Lung microvascular endothelial cell (primary cell): ENCODE data around the gene DUSP22. TPM values are rescaled to one million over a fixed set of nuclear protein-coding genes. Genes with fewer than 3 reads are reported as not detected.

Source experiments
- DNase-seq, 2 donors: peaks; one replicate each; pipeline versions ENCODE4 v3.0.0 to v3.0.0-alpha.2; 2010; ENCODE audit warnings: low read depth in 2 of 2
- total RNA-seq: library from RNA; depleted of rRNA; stranded (reverse); fragments of >200 nt; gene quantifications from 2 replicates; pipeline ENCODE4 v1.2.1, GENCODE V29; 2014

The DUSP22 gene
- total RNA-seq, 1 donor from 2014 or later, result 28.2 TPM

DNA sequence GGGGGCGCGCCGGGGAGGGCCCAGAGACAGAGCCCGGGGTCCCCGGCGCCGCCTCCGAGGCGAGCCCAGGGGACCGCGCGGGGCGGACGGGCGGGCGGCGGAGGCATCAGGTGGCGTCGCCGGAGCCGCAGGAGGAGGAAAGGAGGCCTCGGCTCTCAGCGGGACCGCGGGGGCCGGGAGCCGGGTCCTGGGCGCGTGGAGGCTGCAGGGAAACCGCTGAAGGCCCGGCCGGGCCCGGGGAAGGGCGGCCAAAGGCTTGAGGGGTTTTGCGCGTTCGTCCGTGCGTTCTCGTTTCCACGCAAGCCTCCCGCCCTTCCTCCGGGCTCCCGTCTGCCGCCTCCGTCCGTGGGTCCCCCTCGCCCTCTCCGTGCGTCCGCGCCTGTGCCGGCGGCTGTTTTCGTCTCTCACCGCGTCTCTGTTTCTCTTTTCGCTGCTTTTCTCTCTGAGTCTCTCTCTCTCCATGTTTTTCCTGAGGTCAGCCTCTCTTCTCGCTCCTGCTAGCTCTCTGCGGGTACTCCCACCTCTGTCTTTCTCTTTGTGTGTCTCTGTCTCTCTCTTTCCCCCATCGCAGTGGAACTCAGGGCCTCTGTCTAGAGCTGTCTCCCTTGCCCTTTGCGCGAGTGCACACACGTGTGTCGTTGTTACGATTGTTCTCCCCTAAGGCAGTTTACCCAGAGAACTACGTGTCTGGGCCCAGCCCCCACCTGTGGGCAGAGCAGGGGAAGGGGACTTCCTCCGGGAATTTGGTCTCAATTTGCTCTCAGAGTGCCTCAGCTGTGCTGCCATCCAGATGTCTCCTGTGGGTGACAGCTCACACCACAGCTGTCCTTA is 101.3 kb downstream of the DUSP22 start:
- DNase-seq, result no peak

DNA sequence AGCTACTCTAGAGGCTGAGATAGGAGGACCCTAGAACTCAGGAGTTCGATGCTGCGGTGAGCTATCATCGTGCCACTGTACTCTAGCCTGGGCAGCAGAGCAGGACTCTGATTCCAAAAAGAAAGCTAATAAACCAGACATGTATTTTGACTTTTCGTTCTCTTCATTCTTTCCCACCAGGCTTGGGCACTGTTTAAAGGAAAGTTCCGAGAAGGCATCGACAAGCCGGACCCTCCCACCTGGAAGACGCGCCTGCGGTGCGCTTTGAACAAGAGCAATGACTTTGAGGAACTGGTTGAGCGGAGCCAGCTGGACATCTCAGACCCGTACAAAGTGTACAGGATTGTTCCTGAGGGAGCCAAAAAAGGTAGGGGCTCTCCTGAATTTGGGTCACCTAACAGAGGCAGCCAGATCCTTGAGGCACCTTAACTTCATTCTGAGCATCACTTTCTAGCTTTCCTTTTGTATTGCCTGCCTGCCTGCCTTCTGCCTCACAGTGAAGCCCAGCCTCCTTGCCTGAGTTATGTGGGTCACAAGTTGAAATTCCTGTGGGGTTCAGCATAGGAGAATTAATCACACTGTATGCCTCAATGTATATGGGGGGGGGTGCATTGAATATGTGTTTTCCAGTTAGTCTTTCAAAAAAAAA is 102.5 kb downstream of the DUSP22 start:
- DNase-seq, result no peak

DNA sequence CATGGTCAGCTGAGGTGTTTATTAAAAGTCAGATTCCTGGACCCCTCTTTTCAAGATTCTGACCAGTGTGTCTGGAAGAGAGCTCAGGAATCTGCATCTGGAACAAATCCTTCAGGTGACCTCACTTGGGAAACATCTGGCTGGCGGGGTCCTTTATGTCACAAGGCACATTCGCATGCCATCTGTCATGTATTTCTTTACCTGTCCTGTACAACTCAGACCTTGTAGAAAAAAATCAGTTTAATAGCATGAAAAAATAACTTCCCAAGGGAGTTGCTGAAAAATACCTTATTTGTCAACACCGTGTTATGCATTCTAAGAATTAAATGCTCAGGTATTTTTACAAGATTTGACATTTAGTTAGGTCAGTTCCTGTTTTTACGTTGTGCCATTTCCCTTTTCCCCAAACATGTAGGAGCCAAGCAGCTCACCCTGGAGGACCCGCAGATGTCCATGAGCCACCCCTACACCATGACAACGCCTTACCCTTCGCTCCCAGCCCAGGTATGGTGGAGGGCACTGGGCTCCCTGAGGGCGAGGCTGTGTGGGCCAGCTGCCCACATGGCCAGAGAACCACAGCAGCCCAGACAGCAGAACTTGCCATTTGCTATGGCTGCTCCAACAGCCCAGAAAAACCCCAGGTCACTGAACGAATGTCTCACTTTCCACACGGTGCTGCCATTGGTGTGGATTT is 103.3 kb downstream of the DUSP22 start:
- no peak for DNase-seq

DNA sequence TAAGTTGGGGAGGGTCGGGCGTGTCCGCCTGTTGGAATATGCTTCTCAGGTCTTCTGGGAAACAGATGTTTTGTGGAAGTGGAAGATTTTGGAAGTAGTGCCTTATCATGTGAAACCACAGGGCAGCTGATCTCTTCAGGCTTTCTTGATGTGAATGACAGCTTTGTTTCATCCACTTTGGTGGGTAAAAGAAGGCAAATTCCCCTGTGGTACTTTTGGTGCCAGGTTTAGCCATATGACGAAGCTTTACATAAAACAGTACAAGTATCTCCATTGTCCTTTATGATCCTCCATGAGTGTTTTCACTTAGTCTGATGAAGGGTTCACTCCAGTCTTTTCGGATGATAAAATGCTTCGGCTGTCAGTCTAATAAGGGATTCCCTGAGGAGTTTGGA is 103.8 kb downstream of the DUSP22 start:
- no peak for DNase-seq

DNA sequence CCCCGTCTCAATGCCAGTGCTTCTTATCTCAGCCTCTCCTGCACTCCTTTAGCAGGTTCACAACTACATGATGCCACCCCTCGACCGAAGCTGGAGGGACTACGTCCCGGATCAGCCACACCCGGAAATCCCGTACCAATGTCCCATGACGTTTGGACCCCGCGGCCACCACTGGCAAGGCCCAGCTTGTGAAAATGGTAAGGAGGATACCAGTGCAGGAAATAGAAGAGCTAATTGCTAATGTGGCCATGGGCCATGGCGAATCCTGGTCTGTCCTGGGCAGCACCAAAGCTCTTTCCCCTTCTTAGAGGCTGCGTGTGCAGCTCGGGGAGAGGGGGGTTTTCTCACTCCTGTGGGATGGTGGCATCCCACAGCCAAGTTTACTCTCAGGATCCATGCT is 104.8 kb downstream of the DUSP22 start:
- no peak for DNase-seq

DNA sequence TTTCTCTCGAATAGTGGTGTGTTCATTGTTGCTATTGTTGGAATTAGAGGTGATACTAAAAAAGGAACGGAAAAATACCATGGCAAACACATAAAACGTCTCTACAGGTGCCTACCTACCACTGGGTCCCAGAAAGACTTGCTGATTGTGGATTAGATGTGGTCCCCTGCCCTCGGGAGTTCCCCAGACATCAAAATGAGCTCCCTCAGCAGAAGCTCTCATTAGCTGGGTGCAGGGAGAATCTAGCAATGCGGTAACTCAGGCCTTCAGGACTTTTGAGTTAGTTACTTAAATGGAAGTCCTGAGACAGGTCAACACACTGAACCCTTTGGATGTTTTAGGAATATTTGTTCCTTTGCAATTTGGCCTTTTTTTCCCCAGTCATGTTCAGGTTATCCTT is 105.3 kb downstream of the DUSP22 start:
- DNase-seq, result no peak

DNA sequence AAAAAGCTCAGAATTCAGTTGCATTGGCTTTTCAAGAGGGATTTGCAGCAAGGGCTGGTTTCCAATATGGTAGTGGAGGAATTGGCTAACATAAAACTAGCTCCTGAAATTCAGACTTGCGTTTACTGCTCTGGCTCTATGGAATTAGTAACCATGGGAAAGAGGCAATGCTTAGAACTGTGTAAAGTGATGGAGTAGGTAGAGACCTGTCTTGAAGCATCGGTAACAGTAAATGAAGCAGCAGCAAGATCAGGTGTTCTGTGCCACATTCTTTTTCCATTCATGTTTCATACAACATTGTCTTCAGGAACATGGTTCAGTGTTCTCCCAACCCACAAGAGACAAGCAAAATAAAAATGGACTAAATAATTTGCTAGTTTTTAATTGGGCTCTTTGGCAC is 105.8 kb downstream of the DUSP22 start:
- DNase-seq, result no peak

DNA sequence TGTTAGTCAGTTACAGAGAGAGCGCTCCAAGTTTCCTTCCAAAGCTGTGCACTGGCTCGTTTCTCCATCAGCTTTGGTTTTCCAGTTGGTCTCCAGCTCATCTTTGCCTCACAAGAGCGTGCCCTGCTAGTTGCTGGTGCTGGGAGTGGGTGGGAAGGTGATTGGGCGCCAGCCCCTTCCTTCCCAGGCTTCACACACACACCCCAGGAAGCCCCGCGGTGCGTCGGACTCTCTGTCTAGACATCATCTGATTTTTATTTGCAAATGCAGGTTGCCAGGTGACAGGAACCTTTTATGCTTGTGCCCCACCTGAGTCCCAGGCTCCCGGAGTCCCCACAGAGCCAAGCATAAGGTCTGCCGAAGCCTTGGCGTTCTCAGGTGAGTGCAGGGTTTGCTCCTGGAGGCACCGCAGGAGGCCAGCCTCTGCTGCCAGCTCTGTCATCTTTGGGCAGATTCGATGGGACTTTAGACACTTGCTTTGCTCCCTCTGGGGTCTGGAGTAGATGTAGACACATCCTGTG is 106.3 kb downstream of the DUSP22 start:
- no peak for DNase-seq

DNA sequence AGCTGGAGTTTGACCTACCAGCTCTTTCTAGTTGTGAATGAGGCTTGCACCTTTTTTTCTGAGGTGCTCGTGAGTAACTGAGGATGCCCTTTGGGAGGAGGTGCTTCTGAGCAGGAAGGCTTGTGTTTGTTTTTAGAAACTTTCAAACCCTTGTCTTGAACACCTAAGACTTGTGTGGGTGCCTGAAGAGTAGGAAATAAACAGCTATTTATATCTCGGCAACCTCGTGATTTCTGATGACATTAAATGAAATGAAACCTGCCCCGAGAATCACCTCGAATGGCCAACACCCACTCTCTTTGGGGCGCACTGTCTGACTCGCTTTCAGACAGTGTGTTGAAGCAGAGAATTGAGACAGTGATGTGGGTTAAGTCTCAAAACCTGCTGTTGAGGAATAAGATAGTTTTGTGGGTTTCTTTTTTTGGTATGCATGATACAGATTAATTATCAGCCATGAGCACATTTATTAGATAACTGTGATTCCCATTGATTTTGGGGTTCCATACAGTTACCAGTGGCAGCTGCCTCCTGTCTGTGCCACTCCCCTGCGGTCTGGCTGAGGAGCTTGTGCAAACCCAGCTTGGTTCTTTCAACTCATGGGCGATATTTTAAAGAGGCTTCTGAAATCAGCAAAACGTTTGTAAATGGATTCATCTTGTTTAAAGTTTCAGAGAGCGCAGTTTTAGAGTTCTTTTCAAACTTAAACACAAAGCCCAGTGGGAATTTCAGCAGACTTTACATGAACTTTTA is 107.7 kb downstream of the DUSP22 start:
- DNase-seq, result no peak

DNA sequence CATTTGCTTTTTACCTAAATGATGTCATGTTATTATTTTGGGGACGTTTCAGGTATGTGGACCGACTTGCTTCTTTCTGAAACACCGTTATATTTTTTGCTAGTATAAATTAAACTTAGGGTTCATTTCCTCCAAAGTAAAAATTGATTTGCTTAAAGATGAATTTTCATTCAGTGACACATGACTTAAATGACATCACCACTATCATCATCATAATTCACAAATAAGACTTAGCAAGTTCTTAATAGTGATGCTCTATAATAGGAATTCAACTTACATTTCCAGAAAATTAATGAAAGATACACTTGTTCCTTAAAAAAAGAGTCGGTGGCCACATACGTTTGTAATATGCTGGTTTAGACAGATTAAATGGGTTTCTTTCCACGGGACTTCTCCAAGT is 108.5 kb downstream of the DUSP22 start:
- no peak for DNase-seq

Other genes with a start within 250 kb of the DUSP22 start
- not detected in 2 replicates for gene IRF4, start 99.3 kb downstream of the DUSP22 start, total RNA-seq